ENCODE measurements around the gene NLRC3.

Gene NLRC3

GRCh38 chr16:3578610-3579551 is 1.7 kb upstream of the NLRC3 start:
- no peak for DNase-seq (ENCODE audit: low read depth)

DNA sequence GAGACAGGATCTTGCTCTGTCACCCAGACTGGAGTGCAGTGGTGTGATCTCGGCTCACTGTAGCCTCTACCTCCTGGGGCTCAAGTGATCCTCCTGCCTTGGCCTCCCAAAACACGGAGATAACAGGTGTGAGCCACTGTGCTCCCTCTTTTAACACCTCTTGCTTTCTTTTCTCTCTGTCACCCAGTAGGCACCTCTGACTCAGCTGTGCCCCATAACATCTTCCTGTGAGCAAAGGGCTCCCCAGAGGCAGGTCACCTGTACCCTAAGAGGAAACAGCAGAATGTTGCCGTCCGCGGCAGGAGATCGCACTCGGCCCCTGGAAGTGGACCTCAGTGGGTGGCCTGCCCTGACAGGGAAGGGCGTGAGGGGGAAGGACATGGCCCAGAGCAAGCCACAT is 918 bp upstream of the NLRC3 start:
- no peak for DNase-seq (ENCODE audit: low read depth)

DNA sequence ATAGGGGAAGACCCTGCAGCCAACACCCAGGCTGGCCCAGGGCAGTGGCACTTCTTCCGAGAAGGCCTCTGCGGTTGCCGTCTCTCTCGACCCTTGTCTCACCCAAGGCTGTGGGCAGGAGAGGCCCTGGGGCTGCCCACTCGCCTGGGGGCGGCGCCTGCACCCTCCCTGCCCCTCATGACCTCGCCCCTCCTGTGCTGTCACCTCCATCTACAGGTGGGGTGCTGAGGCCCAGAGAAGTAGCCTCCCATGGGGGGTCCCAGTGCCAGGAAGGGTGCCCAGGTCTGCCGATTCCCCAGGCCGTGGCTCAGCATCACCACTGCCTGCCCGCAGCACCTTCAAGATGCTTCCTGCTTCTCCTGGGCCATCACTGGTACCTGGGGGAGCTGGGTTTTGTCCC is 992 bp downstream of the NLRC3 start:
- DNase-seq (ENCODE audit: low read depth) = no peak

DNA sequence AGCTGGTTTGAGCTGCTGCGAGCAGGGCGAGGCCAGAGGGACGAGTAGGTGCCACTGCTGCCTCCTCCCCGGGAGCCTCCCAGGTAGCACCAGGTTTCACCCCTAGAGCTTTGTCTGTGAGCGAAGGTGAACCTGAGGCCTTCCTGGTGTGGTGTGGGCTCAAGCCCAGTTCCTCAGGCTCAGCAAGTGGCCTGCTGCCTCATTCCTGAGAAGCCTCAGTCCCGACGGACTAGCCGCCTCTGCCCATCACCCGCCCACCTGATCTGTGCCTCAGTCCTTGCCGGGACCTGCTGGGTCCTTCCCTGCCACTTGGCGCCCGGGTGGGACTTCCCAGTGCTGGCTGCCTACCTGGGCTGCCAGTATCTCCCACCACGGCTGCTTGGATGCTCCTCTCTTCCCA is 1.7 kb downstream of the NLRC3 start:
- no peak for DNase-seq (ENCODE audit: low read depth)

GRCh38 chr16:3574195-3574594 is 3.0 kb downstream of the NLRC3 start:
- DNase-seq (ENCODE audit: low read depth) = no peak

DNA sequence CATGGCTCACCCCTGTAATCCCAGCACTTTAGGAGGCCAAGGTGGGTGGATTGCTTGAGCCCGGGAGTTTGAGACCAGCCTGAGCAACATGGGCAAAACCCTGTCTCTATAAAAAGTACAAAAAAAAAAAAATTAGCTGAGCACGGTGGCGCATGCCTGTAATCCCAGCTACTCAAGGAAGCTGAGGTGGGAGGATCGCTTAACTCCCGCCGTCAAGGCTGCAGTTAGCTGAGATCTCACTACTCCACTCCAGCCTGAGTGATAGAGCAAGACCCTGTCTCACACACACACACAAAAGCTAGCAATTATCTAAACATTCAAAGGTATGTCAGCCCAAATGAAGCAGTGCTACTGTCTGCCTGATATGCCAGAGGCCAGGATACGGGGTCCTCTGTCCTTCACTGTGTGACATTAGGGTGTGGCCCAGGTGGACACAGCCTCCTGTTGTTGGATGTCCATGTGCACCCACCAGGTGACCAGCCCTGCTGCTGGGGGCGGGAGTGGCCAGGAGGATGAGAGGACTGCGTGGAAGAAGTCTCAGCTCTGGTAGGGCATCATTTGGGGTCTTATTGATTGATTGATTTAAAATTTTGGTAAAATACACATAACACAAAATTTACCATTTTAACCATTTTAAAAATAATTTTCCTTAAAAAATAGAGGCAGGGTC is 3.9 kb downstream of the NLRC3 start:
- DNase-seq (ENCODE audit: low read depth) = no peak

- DNase-seq (ENCODE audit: low read depth) = no peak
These were observed 6.7 kb downstream of the NLRC3 start for GRCh38 chr16:3570420-3571062.

DNA sequence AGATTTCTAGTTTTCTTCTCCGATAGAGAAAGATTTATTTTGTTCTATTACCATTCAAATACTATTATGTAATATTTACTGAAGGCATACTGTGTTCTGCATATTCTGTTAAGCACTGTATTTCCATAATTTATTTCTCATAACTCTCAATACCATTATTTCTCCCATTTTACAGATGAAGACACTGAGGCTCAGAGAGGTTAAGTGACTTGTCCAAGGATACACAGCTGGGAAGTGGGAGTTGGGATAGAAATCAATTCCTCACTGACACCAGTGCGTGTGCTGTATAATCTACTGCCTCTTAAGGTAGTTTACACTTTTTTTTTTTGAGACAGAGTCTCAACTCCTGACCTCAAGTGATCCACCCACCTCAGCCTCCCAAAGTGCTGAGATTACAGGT is 7.4 kb downstream of the NLRC3 start:
- DNase-seq (ENCODE audit: low read depth) = no peak

DNA sequence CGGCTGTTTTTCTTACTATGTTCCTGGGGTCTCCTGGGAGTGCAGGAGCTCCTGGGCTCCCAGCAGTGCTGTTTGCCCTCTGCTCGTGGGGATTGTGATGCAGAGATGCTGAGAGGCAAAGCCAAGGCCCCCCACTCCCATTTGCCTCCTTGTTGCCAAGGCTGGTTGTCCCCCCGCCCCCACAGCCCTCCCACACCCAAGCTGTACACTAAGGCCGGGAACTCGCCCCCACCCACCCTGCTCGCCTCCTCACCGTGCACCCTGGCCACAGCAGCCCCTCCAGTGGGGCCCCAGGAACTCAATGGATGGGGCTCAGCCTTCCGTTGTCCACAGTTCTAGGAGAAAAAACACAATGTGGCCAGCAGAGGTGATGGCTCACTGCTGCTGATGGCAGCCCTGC is 10.2 kb downstream of the NLRC3 start:
- DNase-seq (ENCODE audit: low read depth) = no peak

GRCh38 chr16:3564889-3565141 is 12.4 kb downstream of the NLRC3 start:
- no peak for DNase-seq (ENCODE audit: low read depth)

DNA sequence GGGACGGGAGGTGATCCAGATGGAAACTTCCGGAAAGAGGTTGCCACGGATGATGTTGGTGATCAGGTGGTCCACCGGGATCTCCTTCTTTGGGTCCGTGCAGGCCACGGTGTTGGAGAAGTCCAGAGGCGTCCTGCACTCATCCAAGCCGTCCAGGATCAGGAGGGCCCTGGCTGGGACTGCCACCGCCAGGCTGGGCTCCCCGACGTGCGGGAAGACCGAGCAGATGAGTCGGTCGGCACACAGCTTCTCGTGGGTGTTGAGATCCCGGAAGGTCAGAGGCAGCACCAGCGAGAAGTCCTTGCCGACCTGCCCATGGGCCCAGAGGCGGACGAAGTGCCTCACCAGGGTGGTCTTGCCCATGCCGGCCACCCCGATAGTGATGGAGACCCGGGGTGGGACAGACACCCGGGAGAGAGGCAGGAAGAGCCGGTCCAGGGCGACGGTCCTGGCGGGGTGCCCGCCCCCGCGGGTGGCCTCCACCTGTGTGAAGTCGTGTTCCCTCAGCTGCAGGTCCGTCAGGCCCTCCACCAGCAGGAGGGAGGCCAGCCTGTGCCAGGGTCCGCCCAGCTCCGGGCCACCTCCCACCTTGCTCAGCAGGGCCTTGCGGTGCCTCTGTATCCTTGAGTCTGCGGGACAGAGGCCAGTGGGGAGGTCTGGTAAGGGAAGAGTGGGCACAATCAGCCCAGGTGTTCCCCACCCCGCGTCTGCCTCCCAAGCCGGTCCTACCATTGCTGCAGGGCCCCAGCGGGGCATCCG is 12.9 kb downstream of the NLRC3 start:
- no peak for DNase-seq (ENCODE audit: low read depth)

- DNase-seq (ENCODE audit: low read depth) = no peak
These were observed 14.2 kb downstream of the NLRC3 start for GRCh38 chr16:3562914-3563480.

DNA sequence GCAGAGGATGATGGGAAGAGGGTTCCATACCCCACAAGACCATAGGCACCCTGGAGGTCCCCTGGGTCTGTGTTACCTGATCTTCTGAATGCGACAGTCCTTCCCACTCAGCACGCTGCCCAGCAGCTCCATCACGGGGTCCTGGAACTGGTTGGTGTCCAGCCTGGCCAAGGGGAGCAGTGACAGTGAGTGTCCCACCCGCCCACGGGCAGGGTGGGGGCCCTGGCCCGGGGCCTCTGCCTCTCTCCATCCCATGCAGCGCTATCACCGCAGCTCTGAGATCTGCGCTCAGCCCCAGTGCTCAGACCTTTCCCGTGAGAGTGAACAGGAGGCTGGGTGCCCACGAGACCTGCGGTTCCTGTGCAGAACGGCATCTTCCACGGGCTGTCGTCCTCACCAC is 15.6 kb downstream of the NLRC3 start:
- DNase-seq (ENCODE audit: low read depth) = no peak

DNA sequence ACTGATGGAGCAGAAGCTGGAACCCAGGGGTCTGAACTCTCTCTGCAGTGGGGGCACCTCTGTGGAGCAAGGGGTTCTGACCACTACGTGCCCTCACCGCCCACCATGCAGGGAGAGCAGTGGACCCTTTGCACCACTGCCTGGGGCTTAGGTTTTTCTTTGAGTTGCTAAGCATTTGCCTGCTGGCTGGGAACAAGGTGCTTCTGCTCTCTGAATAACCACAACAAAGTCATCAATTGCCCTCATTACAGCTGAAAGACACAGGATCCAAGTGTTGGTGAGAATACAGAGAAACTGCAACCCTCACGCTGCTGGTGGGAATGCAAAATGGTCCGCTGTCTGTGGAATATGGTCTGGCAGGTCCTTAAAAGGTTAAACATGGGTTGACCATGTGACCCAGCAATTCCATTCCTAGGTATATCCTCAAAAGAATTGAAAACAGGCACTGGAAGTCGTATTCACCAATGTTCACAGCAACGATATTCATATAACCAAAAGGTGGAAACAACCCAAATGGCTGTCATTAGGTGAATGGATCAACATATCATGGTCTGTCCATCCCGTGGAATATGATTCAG is 22.8 kb downstream of the NLRC3 start:
- no peak for DNase-seq (ENCODE audit: low read depth)

GRCh38 chr16:3553138-3553923 is 23.9 kb downstream of the NLRC3 start:
- DNase-seq (ENCODE audit: low read depth) = no peak

GRCh38 chr16:3550851-3551847 is 26.1 kb downstream of the NLRC3 start:
- DNase-seq (ENCODE audit: low read depth) = no peak

GRCh38 chr16:3549906-3550305 is 27.3 kb downstream of the NLRC3 start:
- DNase-seq (ENCODE audit: low read depth) = no peak

GRCh38 chr16:3548859-3549258 is 28.3 kb downstream of the NLRC3 start:
- DNase-seq (ENCODE audit: low read depth) = no peak

DNA sequence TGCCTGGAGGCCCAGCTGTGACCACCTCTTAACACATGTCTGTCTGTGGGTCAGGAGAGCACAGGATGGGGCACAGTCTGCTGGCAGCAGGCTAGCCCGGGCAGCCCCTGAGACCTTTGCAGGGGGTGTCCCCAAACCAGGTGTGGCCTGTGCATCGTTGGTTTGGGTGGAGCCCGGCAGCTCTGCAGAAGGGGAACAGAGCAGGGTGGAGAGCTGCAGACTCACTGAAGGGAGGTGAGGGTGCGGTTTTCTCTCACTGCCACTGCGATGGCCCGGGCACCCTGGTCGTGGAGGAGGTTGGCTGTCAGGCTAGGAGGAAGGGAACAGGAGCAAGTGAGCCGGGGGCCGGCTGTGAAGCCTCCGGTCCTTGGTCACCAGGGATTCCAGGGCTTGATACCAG is 28.8 kb downstream of the NLRC3 start:
- no peak for DNase-seq (ENCODE audit: low read depth)

Data from HS-5 (cell line).